WTC11 (cell line): ENCODE data around the gene TMCO1. TPM values are rescaled to one million over a fixed set of nuclear protein-coding genes. Genes with fewer than 3 reads are reported as not detected.

ENCODE experiments used
- ATAC-seq: fragments of 200-7000 bp; cut with Tn5 transposase; 2 replicates; pipeline ENCODE4 v1.10.0; 2021; ENCODE audit warnings: mild to moderate bottlenecking, moderate library complexity
- CTCF ChIA-PET: fragments of 300-600 bp; sonication (Branson Sonifier 250); formaldehyde crosslinking; loops from one replicate; lab custom pipeline; 2021; ENCODE audit warnings: antibody characterized with exemption; lab: Charles Lee
- POLR2A ChIA-PET: fragments of 350-600 bp; sonication (Branson Sonifier 250); formaldehyde crosslinking; loops from one replicate; lab custom pipeline; 2021; ENCODE audit warnings: antibody characterized with exemption; lab: Charles Lee
- DNase-seq: peaks from one replicate; pipeline ENCODE4 v3.0.0; 2021; ENCODE audit warnings: low spot score
- H3K27ac Mint-ChIP-seq: 2 replicates; pipeline ENCODE4 v1.8.0; 2021; ENCODE audit warnings: mixed read lengths
- H3K27me3 Mint-ChIP-seq: 2 replicates; pipeline ENCODE4 v1.8.0; 2021; ENCODE audit warnings: low read depth, mild to moderate bottlenecking, moderate library complexity, mixed read lengths
- H3K36me3 Mint-ChIP-seq: 2 replicates; pipeline ENCODE4 v1.8.0; 2021; ENCODE audit warnings: mixed read lengths
- H3K4me1 Mint-ChIP-seq: 2 replicates; pipeline ENCODE4 v1.8.0; 2022; ENCODE audit warnings: mixed read lengths
- H3K4me3 Mint-ChIP-seq: 2 replicates; pipeline ENCODE4 v1.8.0; 2021; ENCODE audit warnings: mild to moderate bottlenecking, moderate library complexity, mixed read lengths
- H3K9me3 Mint-ChIP-seq: 2 replicates; pipeline ENCODE4 v1.8.0; 2021; ENCODE audit warnings: mixed read lengths
- CDX4 ChIP-seq: fragments of 250-450 bp; sonication (Bioruptor Pico); IDR thresholded peaks from 2 replicates; pipeline ENCODE4 v1.9.0; 2021; ENCODE audit warnings: moderate library complexity, mild to moderate bottlenecking, inconsistent platforms, borderline replicate concordance
- CREB1 ChIP-seq: sonication (generic); formaldehyde crosslinking; IDR thresholded peaks from 2 replicates; pipeline ENCODE4 v1.8.0; 2023; ENCODE audit warnings: mild to moderate bottlenecking, missing genetic modification reagents
- ELF4 ChIP-seq: sonication (generic); formaldehyde crosslinking; IDR thresholded peaks from 2 replicates; pipeline ENCODE4 v1.8.1; 2022; ENCODE audit warnings: low read depth, mild to moderate bottlenecking, moderate library complexity, missing genetic modification reagents
- ETV6 ChIP-seq: sonication (generic); formaldehyde crosslinking; IDR thresholded peaks from 2 replicates; pipeline ENCODE4 v1.8.1; 2022; ENCODE audit warnings: mild to moderate bottlenecking, missing genetic modification reagents
- FOXK1 ChIP-seq: sonication (generic); formaldehyde crosslinking; IDR thresholded peaks from 2 replicates; pipeline ENCODE4 v1.8.0; 2022; ENCODE audit warnings: mild to moderate bottlenecking, moderate library complexity, missing genetic modification reagents
- GABPB1 ChIP-seq: sonication (generic); formaldehyde crosslinking; IDR thresholded peaks from 2 replicates; pipeline ENCODE4 v1.8.1; 2023; ENCODE audit warnings: mild to moderate bottlenecking, missing genetic modification reagents
- GTF2I ChIP-seq: fragments of 250-450 bp; sonication (Bioruptor Pico); conservative IDR thresholded peaks from 2 replicates; pipeline ENCODE4 v1.4.0; 2021; ENCODE audit warnings: mild to moderate bottlenecking
- HMGA2 ChIP-seq: fragments of 250-450 bp; sonication (Bioruptor Pico); IDR thresholded peaks from 2 replicates; pipeline ENCODE4 v1.4.0; 2021; ENCODE audit warnings: mild to moderate bottlenecking, moderate library complexity
- HMGXB4 ChIP-seq: sonication (generic); formaldehyde crosslinking; IDR thresholded peaks from 2 replicates; pipeline ENCODE4 v1.8.1; 2023; ENCODE audit warnings: mild to moderate bottlenecking, moderate library complexity, missing genetic modification reagents
- IRF2 ChIP-seq: sonication (generic); formaldehyde crosslinking; IDR thresholded peaks from 2 replicates; pipeline ENCODE4 v1.8.0; 2022; ENCODE audit warnings: low read depth, missing genetic modification reagents, borderline replicate concordance
- JUN ChIP-seq: sonication (generic); formaldehyde crosslinking; IDR thresholded peaks from 2 replicates; pipeline ENCODE4 v1.8.0; 2023; ENCODE audit warnings: mild to moderate bottlenecking, missing genetic modification reagents
- OVOL2 ChIP-seq: fragments of 250-450 bp; sonication (Bioruptor Pico); IDR thresholded peaks from 2 replicates; pipeline ENCODE4 v1.9.0; 2021; ENCODE audit warnings: mild to moderate bottlenecking, borderline replicate concordance
- PRRX2 ChIP-seq: fragments of 250-450 bp; sonication (Bioruptor Pico); IDR thresholded peaks from 2 replicates; pipeline ENCODE4 v1.8.0; 2021; ENCODE audit warnings: mild to moderate bottlenecking
- RORB ChIP-seq: fragments of 250-450 bp; sonication (Bioruptor Pico); IDR thresholded peaks from 2 replicates; pipeline ENCODE4 v1.9.0; 2021; ENCODE audit warnings: mild to moderate bottlenecking
- SOX15 ChIP-seq: fragments of 250-450 bp; sonication (Bioruptor Pico); IDR thresholded peaks from 2 replicates; pipeline ENCODE4 v1.9.0; 2021; ENCODE audit warnings: mild to moderate bottlenecking
- TCF7 ChIP-seq: sonication (generic); formaldehyde crosslinking; IDR thresholded peaks from 2 replicates; pipeline ENCODE4 v1.8.0; 2022; ENCODE audit warnings: mild to moderate bottlenecking, low read depth, missing genetic modification reagents, moderate library complexity
- ZBTB21 ChIP-seq: sonication (generic); formaldehyde crosslinking; IDR thresholded peaks from 2 replicates; pipeline ENCODE4 v1.8.1; 2023; ENCODE audit warnings: mild to moderate bottlenecking, missing genetic modification reagents, borderline replicate concordance
- ZNF416 ChIP-seq: fragments of 250-450 bp; sonication (Bioruptor Pico); IDR thresholded peaks from 2 replicates; pipeline ENCODE4 v1.9.0; 2021; ENCODE audit warnings: mild to moderate bottlenecking, inconsistent platforms
- total RNA-seq: library from RNA; stranded (reverse); gene quantifications from 3 replicates; pipeline ENCODE4 v1.2.3, GENCODE V29; 2021
- TF ChIP-seq, protein P1 (sequence below): sonication (generic); formaldehyde crosslinking; IDR thresholded peaks from 2 replicates; pipeline ENCODE4 v1.8.0; 2022; ENCODE audit warnings: mild to moderate bottlenecking, missing genetic modification reagents
- TF ChIP-seq, protein P2 (sequence below): sonication (generic); formaldehyde crosslinking; IDR thresholded peaks from 2 replicates; pipeline ENCODE4 v1.8.1; 2023; ENCODE audit warnings: mild to moderate bottlenecking, missing genetic modification reagents, borderline replicate concordance
- TF ChIP-seq, protein P3 (sequence below): sonication (generic); formaldehyde crosslinking; IDR thresholded peaks from 2 replicates; pipeline ENCODE4 v1.8.0; 2023; ENCODE audit warnings: missing genetic modification reagents, mild to moderate bottlenecking, borderline replicate concordance
- TF ChIP-seq, protein P4 (sequence below): sonication (generic); formaldehyde crosslinking; conservative IDR thresholded peaks from 2 replicates; pipeline ENCODE4 v1.8.1; 2022; ENCODE audit warnings: mild to moderate bottlenecking, missing genetic modification reagents
- TF ChIP-seq, protein P5 (sequence below): sonication (generic); formaldehyde crosslinking; IDR thresholded peaks from 2 replicates; pipeline ENCODE4 v1.8.0; 2023; ENCODE audit warnings: missing genetic modification reagents

The TMCO1 gene
- total RNA-seq, 1 experiment from 2014 or later: 52.8 TPM

DNA sequence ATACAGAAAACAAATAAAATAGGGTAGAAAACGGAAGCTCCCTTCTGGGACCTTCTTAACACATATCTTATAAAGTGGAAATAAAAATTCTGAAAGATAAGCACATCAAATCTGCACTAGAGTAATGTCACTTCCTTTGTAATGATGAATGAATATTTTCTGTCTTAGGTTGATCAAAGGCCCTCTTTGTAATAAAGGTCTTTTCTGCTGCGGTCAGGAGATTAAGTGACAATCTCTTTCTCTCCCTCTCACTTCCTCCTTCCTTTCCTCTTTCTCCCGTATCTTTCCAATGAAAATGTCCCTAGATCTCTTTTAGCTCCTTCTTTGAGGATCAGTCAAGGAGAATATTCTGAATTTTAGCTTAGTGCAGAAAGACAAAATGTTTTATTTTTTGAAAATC, 33.8 kb downstream of the TMCO1 start (continued):
- no peak for TF ChIP-seq ELF4 (CRISPR knock-in tag)
- TF ChIP-seq CREB1: no peak
- TF ChIP-seq JUN (CRISPR knock-in tag): no peak
- no peak for TF ChIP-seq HMGXB4 (CRISPR knock-in tag)
- TF ChIP-seq, protein P1, sequence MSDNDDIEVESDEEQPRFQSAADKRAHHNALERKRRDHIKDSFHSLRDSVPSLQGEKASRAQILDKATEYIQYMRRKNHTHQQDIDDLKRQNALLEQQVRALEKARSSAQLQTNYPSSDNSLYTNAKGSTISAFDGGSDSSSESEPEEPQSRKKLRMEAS (CRISPR knock-in tag): no peak
- TF ChIP-seq ETV6 (CRISPR knock-in tag): no peak
- TF ChIP-seq IRF2 (CRISPR knock-in tag): no peak
- no peak for TF ChIP-seq ZNF416 (CRISPR knock-in tag)
- TF ChIP-seq, protein P2, sequence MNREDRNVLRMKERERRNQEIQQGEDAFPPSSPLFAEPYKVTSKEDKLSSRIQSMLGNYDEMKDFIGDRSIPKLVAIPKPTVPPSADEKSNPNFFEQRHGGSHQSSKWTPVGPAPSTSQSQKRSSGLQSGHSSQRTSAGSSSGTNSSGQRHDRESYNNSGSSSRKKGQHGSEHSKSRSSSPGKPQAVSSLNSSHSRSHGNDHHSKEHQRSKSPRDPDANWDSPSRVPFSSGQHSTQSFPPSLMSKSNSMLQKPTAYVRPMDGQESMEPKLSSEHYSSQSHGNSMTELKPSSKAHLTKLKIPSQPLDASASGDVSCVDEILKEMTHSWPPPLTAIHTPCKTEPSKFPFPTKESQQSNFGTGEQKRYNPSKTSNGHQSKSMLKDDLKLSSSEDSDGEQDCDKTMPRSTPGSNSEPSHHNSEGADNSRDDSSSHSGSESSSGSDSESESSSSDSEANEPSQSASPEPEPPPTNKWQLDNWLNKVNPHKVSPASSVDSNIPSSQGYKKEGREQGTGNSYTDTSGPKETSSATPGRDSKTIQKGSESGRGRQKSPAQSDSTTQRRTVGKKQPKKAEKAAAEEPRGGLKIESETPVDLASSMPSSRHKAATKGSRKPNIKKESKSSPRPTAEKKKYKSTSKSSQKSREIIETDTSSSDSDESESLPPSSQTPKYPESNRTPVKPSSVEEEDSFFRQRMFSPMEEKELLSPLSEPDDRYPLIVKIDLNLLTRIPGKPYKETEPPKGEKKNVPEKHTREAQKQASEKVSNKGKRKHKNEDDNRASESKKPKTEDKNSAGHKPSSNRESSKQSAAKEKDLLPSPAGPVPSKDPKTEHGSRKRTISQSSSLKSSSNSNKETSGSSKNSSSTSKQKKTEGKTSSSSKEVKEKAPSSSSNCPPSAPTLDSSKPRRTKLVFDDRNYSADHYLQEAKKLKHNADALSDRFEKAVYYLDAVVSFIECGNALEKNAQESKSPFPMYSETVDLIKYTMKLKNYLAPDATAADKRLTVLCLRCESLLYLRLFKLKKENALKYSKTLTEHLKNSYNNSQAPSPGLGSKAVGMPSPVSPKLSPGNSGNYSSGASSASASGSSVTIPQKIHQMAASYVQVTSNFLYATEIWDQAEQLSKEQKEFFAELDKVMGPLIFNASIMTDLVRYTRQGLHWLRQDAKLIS (CRISPR knock-in tag): no peak
- TF ChIP-seq OVOL2: no peak
- no peak for TF ChIP-seq SOX15

DNA sequence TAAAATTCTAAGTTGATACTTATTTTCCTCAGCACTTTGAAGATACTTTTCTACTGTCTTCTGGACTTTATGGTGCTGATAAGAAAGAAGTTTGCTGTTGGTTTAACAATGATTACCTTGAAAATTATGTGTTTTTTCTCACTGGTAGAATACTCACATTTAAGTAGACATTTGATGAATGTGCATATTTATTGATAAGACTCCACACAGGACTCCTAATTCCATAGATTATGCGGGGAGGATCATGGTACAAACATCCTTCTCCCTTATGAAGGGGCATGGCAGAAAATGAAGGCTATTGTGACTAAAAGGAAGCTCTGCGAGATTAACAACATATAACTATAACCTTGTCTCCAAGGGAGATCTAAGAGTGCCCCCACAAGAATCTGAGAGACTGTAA, 41.8 kb downstream of the TMCO1 start:
- H3K27me3 Mint-ChIP-seq: no peaks in the 10 kb centered on the region
- no peak for DNase-seq
- H3K4me3 Mint-ChIP-seq: no peak overlapping the region
- ATAC-seq: no peak
- H3K4me1 Mint-ChIP-seq: no peaks in the 10 kb centered on the region
- ChIA-PET POLR2A (interaction anchor here (0.6 kb wide), 1 partner anchor 904 kb away, joined by 3 read pairs; no protein-coding TSS in a partner anchor), CTCF (no interaction called here)
- H3K27ac Mint-ChIP-seq: no peak overlapping the region
- peaks cover 5% of the 10 kb centered on the region; the same call in 1 of the 2 replicates for H3K36me3 Mint-ChIP-seq
- no peaks in the 10 kb centered on the region for H3K9me3 Mint-ChIP-seq
- TF ChIP-seq HMGXB4 (CRISPR knock-in tag): no peak
- no peak for TF ChIP-seq PRRX2
- TF ChIP-seq, protein P3, sequence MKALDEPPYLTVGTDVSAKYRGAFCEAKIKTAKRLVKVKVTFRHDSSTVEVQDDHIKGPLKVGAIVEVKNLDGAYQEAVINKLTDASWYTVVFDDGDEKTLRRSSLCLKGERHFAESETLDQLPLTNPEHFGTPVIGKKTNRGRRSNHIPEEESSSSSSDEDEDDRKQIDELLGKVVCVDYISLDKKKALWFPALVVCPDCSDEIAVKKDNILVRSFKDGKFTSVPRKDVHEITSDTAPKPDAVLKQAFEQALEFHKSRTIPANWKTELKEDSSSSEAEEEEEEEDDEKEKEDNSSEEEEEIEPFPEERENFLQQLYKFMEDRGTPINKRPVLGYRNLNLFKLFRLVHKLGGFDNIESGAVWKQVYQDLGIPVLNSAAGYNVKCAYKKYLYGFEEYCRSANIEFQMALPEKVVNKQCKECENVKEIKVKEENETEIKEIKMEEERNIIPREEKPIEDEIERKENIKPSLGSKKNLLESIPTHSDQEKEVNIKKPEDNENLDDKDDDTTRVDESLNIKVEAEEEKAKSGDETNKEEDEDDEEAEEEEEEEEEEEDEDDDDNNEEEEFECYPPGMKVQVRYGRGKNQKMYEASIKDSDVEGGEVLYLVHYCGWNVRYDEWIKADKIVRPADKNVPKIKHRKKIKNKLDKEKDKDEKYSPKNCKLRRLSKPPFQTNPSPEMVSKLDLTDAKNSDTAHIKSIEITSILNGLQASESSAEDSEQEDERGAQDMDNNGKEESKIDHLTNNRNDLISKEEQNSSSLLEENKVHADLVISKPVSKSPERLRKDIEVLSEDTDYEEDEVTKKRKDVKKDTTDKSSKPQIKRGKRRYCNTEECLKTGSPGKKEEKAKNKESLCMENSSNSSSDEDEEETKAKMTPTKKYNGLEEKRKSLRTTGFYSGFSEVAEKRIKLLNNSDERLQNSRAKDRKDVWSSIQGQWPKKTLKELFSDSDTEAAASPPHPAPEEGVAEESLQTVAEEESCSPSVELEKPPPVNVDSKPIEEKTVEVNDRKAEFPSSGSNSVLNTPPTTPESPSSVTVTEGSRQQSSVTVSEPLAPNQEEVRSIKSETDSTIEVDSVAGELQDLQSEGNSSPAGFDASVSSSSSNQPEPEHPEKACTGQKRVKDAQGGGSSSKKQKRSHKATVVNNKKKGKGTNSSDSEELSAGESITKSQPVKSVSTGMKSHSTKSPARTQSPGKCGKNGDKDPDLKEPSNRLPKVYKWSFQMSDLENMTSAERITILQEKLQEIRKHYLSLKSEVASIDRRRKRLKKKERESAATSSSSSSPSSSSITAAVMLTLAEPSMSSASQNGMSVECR (CRISPR knock-in tag): no peak
- TF ChIP-seq TCF7: no peak
- TF ChIP-seq ZBTB21 (CRISPR knock-in tag): no peak
- TF ChIP-seq ETV6 (CRISPR knock-in tag): no peak
- TF ChIP-seq CDX4 (CRISPR knock-in tag): no peak
- no peak for TF ChIP-seq HMGA2 (CRISPR knock-in tag)
- TF ChIP-seq, protein P4, sequence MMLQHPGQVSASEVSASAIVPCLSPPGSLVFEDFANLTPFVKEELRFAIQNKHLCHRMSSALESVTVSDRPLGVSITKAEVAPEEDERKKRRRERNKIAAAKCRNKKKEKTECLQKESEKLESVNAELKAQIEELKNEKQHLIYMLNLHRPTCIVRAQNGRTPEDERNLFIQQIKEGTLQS (CRISPR knock-in tag): no peak
- no peak for TF ChIP-seq GTF2I (CRISPR knock-in tag)
- TF ChIP-seq FOXK1: no peak
- no peak for TF ChIP-seq RORB
- no peak for TF ChIP-seq ZNF416 (CRISPR knock-in tag)
- TF ChIP-seq, protein P5, sequence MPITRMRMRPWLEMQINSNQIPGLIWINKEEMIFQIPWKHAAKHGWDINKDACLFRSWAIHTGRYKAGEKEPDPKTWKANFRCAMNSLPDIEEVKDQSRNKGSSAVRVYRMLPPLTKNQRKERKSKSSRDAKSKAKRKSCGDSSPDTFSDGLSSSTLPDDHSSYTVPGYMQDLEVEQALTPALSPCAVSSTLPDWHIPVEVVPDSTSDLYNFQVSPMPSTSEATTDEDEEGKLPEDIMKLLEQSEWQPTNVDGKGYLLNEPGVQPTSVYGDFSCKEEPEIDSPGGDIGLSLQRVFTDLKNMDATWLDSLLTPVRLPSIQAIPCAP: no peak
- no peak for TF ChIP-seq GABPB1
